ENCODE results near the gene SLC6A6.

DNA sequence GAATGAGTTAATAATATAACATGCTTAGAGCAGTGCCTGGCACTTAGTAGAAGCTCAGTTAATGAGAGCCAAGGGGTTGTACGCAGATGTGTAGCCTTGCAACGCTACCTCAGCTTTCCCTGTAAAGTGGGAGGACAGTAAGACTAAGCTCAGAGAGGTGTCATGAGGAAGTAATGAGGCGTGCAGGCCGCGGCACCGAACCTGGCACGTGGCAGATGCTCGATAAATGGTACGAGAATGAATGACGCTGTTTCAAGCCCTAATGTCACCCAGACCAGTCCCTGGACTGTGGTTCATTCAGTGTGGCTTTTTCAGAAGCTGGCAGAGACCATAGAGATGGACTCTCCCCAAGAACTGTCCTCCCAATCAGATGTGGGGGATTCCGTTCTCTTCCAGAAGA lies 116.5 kb downstream of the SLC6A6 start:
- TF ChIP-seq, protein P1, sequence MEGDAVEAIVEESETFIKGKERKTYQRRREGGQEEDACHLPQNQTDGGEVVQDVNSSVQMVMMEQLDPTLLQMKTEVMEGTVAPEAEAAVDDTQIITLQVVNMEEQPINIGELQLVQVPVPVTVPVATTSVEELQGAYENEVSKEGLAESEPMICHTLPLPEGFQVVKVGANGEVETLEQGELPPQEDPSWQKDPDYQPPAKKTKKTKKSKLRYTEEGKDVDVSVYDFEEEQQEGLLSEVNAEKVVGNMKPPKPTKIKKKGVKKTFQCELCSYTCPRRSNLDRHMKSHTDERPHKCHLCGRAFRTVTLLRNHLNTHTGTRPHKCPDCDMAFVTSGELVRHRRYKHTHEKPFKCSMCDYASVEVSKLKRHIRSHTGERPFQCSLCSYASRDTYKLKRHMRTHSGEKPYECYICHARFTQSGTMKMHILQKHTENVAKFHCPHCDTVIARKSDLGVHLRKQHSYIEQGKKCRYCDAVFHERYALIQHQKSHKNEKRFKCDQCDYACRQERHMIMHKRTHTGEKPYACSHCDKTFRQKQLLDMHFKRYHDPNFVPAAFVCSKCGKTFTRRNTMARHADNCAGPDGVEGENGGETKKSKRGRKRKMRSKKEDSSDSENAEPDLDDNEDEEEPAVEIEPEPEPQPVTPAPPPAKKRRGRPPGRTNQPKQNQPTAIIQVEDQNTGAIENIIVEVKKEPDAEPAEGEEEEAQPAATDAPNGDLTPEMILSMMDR (IDR thresholded peaks at IDR 0.05; ENCODE audit: insufficient read depth, low read length, poor library complexity, severe bottlenecking), result no peak
- no peak for TF ChIP-seq EZH2phosphoT487 (conservative IDR thresholded peaks at IDR 0.05; ENCODE audit: low read length)

Data from SU-DHL-6 (cell line).